Measurements from ENCODE around the gene OR5D14. TPM values are rescaled to one million over a fixed set of nuclear protein-coding genes. Genes with fewer than 3 reads are reported as not detected.

The OR5D14 gene
- not detected for total RNA-seq

DNA sequence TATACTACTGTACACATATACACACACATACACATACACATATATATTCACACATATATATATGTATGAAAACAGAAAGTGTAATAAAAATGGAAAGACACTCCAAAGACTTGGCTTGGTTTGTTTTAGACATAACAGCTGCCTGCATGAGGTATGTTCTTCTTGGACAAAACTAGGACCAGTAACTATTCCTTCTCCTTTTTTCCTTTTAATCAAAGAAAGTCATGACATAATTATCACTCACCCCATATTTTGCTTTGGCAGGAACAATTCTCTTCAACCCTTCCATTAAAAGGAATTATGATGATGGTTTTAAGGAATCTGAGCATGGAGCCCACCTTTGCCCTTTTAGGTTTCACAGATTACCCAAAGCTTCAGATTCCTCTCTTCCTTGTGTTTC lies at the start of gene OR5D14:
Gene OR5D14 (plus strand): TSS at position 301 of the 400 bp plus-strand sequence. CDS start 0 bp downstream, at position 301.

GRCh38 chr11:55773138-55773537 lies 22.2 kb upstream of the OR5D14 start, which contains the start of gene OR5D13:
OR5D13 (plus strand) TSS chr11:55773438; CDS start chr11:55773438, 0 bp downstream.

DNA sequence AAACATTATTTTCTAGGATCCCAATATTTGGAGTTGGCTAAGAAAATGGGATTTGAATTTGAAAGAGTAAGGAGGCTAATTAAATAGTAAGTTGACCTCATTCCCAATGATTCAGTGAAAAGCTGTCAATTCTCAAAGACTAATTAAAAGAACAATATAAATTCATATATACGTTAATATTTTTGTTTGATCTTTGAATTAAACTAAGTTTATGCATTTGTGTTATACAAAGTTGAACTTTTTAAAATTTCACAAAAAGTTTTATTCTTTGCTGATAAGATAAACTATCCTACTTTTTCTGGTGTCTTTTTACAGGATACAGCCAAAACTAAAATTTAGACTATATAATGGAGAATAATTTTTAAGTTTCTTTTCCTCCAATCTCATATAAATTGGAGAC lies 15.7 kb downstream of the OR5D14 start, which contains the start of gene OR5L1:
Gene OR5L1 (plus strand): TSS at position 301 of the 400 bp plus-strand sequence. CDS start 100 bp downstream, outside the sequence.

DNA sequence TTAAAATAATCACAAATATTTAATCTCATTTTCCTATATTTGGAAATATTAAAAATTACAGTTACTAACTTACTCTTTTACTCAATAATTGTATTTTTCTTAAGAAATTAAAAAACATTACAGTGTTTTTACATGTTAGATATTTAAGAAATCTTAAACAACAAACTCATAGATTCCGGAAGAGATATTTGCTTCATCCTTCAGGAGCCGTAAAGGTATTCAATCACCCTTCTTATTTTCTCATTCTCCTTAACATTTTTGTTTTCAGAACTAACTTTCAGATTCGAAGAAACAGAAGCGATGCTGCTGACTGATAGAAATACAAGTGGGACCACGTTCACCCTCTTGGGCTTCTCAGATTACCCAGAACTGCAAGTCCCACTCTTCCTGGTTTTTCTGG lies 24.0 kb downstream of the OR5D14 start, which contains the start of gene OR5D18:
Gene OR5D18 (plus strand): TSS at position 301 of the 400 bp plus-strand sequence. CDS start 0 bp downstream, at position 301.

DNA sequence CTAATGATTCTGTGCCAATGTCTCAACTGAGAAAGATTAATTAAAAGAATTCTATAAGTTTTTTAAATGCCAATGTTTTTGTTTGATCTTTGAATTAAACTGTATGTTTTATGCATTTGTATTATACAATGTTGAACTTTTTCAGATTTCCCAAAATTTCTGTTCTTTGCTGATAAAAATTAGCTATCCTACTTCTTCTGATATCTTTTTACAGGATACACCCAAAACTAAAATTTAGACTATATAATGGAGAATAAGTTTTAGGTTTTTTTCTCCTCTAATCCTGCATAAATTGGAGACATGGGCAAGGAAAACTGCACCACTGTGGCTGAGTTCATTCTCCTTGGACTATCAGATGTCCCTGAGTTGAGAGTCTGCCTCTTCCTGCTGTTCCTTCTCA lies 31.6 kb downstream of the OR5D14 start, which contains the start of gene OR5L2:
Gene OR5L2 (plus strand): TSS at position 301 of the 400 bp plus-strand sequence. CDS start 0 bp downstream, at position 301.

DNA sequence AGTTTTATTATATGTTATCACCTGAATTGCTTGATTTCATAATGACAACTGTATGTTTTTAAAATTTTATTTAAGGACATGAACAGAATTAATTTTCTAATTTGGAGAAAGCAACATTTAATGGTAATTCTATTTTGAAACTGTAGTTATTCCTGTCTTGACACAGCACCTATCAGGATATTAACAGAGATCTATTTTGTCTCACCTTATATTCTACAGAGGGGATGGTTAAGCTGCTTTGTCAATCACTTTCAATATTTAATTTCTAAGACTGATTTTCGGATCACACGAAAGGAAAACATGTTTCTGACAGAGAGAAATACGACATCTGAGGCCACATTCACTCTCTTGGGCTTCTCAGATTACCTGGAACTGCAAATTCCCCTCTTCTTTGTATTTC lies 43.1 kb downstream of the OR5D14 start, which contains the start of gene OR5D16:
Gene OR5D16 (plus strand): TSS at position 301 of the 400 bp plus-strand sequence. CDS start 0 bp downstream, at position 301.

Other genes starting within 250 kb of the OR5D14 start
- not detected for gene OR4C15, start 241.1 kb upstream of the OR5D14 start, total RNA-seq
- not detected for gene OR4C16, start 223.4 kb upstream of the OR5D14 start, total RNA-seq
- gene OR4C11, start 187.9 kb upstream of the OR5D14 start, total RNA-seq, result not detected
- not detected for gene OR4P4, start 160.4 kb upstream of the OR5D14 start, total RNA-seq
- gene OR4S2, start 147.2 kb upstream of the OR5D14 start, total RNA-seq, result not detected
- gene OR4C6, start 133.4 kb upstream of the OR5D14 start, total RNA-seq, result not detected
- gene OR5D13, start 22.1 kb upstream of the OR5D14 start, total RNA-seq, result not detected
- gene OR5L1, start 15.8 kb downstream of the OR5D14 start, total RNA-seq, result not detected
- not detected for gene OR5D18, start 24.1 kb downstream of the OR5D14 start, total RNA-seq
- gene OR5L2, start 31.7 kb downstream of the OR5D14 start, total RNA-seq, result not detected
- not detected for gene OR5D16, start 43.2 kb downstream of the OR5D14 start, total RNA-seq
- gene TRIM51, start 87.7 kb downstream of the OR5D14 start, total RNA-seq, result 1 to 10 TPM; 1.3 to 2.8 TPM
- not detected for gene OR5W2, start 119.0 kb downstream of the OR5D14 start, total RNA-seq
- not detected for gene OR5I1, start 140.8 kb downstream of the OR5D14 start, total RNA-seq
- not detected for gene OR10AG1, start 174.4 kb downstream of the OR5D14 start, total RNA-seq
- not detected for gene OR5F1, start 199.1 kb downstream of the OR5D14 start, total RNA-seq
- gene OR5AS1, start 232.1 kb downstream of the OR5D14 start, total RNA-seq, result not detected

Data from melanocyte of skin (primary cell).